Right ventricle myocardium inferior (tissue), 1 donor: ENCODE measurements around the gene ICAM4. TPM values are rescaled to one million over a fixed set of nuclear protein-coding genes. Genes with fewer than 3 reads are reported as not detected.

Experiments used
- ATAC-seq: fragments of 200-7000 bp; cut with Tn5 transposase; one replicate; pipeline ENCODE4 v1.9.1; 2020; ENCODE audit warnings: mild to moderate bottlenecking, moderate library complexity
- DNase-seq: peaks from one replicate; pipeline ENCODE4 v3.0.0; 2021; ENCODE audit errors: missing footprints
- intact Hi-C: fragments of 100-400 bp; cut with DNase I; formaldehyde crosslinking; loops from one replicate; pipeline ENCODE4 v1.11.0; 2022
- total RNA-seq: library from RNA; stranded (reverse); fragmentation: NEBNext Ultra II Directional; extraction: Animal tissue kit (Norgen Biotek cat#: 25700); gene quantifications from one replicate; pipeline ENCODE4 v1.2.1, GENCODE V29; 2021
- donor health status: DM: no; HTN: yes; CAD: no; lungs with severe emphysema.

Gene ICAM4
- total RNA-seq, 1 donor from 2014 or later = 0.30 TPM

DNA sequence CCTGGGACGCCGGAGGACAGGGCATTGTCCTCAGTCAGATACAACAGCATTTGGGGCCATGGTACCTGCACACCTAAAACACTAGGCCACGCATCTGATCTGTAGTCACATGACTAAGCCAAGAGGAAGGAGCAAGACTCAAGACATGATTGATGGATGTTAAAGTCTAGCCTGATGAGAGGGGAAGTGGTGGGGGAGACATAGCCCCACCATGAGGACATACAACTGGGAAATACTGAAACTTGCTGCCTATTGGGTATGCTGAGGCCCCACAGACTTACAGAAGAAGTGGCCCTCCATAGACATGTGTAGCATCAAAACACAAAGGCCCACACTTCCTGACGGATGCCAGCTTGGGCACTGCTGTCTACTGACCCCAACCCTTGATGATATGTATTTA lies 1.4 kb upstream of the ICAM4 start:
- DNase-seq (peak; percentile 22), ATAC-seq (no peak)
- intact Hi-C loops = no loop called here

DNA sequence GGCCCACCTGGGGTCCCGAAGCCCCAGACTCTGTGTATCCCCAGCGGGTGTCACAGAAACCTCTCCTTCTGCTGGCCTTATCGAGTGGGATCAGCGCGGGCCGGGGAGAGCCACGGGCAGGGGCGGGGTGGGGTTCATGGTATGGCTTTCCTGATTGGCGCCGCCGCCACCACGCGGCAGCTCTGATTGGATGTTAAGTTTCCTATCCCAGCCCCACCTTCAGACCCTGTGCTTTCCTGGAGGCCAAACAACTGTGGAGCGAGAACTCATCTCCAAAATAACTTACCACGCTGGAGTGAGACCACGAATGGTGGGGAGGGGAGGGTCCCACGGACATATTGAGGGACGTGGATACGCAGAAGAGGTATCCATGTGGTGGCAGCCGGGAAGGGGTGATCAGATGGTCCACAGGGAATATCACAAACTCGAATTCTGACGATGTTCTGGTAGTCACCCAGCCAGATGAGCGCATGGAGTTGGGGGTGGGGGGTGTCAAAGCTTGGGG lies 2.0 kb downstream of the ICAM4 start:
- ATAC-seq = no peak
- peak; percentile 67 for DNase-seq
- intact Hi-C loops = no loop called here

DNA sequence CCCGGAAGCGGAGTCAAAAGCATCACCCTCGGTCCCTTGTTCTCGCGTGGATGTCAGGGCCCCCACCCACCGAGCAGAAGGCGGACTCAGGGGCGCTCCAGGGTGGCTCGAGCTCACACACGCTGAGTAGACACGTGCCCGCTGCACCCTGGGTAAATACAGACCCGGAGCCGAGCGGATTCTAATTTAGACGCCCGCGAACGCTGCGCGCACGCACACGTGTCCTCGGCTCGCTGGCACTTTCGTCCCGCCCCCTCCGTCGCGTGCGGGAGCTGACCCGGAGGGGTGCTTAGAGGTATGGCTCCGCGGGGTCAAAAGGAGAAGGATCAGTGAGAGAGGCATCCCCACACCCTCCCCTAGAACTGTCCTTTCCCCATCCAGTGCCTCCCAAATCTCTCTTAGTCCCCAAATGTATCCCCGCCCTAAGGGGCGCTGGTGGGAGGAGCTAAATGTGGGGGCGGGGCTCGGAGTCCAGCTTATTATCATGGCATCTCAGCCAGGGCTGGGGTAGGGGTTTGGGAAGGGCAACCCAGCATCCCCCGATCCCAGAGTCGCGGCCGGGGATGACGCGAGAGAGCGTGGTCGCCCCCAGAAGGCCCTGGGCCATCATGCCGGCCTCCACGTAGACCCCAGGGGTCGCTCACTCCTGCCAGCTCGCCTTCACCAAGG lies 2.5 kb downstream of the ICAM4 start:
- DNase-seq = peak; percentile 75
- ATAC-seq = no peak
- intact Hi-C loops = no loop called here

DNA sequence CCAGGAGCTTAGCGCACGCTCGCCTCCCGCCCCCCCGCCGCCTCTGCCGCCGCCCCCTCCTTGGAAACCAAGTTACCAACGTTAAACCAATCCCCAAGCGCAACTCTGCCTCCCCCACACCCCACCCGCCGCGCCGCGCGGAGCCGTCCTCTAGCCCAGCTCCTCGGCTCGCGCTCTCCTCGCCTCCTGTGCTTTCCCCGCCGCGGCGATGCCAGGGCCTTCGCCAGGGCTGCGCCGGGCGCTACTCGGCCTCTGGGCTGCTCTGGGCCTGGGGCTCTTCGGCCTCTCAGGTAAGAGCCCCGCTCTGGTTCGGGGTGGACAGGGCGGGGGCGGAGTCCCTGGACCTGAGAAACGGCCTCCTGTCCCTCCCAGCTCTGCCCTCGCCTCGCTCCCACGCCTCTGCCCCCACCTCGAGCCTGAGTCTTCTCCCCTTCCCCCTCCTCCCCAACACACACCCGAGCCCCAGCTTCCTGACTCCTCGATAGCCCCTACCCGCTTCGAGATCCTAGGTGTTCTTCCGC lies 3.1 kb downstream of the ICAM4 start, which contains the start of gene ICAM5:
ICAM5 (plus strand) TSS at position 117 of the 521 bp plus-strand sequence; CDS start at position 209, 92 bp downstream.
- ATAC-seq = no peak
- intact Hi-C loops = no loop called here
- DNase-seq = peak; percentile 65

DNA sequence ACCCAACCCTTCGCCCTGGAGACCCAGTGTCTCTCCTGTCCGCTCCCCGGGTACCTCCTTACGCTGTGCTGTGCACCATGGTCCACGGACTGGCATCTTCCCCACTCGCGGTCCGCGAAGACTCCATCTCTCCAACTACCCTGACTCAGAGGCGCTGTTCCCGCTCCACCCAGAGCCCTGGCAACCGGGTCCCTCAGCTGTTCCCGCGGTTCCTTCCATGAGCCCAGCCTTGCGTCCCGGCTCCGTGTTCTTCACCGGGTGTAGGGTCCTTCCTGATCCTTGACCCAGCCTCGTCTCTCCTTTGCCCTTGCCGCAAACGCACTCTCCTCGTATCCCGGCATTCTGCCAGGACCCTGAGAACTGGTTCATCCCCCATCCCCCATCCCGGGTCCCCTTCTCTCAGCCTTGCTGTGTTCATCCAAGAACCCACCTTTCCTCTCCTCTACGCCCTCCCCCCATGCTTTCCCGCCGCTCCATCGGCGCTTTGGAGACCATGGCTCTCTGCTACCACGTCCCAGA lies 3.7 kb downstream of the ICAM4 start:
- no peak for ATAC-seq
- DNase-seq = peak; percentile 55
- intact Hi-C loops = no loop called here

DNA sequence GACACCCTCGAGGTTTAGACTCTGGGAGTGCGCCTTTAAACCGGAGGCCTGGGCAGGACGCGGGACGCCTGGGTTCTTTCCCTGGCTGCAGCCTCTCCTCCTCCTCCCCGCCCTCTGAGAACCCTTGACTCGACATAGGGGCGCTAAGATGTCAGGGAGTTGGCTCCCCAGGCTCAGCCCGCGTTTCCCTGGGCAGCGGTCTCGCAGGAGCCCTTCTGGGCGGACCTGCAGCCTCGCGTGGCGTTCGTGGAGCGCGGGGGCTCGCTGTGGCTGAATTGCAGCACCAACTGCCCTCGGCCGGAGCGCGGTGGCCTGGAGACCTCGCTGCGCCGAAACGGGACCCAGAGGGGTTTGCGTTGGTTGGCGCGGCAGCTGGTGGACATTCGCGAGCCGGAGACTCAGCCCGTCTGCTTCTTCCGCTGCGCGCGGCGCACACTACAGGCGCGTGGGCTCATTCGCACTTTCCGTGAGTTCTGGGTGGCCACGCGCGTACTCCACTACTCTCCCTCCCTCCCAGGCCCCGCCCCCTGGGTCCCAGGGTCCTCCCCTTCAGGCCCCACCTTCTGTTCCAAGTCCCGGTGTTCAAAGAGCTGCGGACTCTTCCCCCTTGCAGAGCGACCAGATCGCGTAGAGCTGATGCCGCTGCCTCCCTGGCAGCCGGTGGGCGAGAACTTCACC lies 4.3 kb downstream of the ICAM4 start:
- DNase-seq (peak; percentile 91), ATAC-seq (peak; percentile 51)
- intact Hi-C loops = no loop called here

DNA sequence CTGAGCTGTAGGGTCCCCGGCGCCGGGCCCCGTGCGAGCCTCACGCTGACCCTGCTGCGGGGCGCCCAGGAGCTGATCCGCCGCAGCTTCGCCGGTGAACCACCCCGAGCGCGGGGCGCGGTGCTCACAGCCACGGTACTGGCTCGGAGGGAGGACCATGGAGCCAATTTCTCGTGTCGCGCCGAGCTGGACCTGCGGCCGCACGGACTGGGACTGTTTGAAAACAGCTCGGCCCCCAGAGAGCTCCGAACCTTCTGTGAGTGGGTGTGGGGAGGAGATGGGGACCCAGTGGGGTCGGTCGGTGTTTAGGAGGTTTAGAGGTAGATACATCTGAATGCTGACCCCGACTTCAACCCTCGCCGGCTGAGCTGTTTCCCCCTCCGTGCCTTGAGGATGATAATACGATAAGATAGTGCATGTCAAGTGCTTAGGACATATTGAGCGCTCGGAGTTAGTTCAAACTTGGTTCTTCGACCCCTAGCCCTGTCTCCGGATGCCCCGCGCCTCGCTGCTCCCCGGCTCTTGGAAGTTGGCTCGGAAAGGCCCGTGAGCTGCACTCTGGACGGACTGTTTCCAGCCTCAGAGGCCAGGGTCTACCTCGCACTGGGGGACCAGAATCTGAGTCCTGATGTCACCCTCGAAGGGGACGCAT lies 4.9 kb downstream of the ICAM4 start:
- DNase-seq (no peak), ATAC-seq (no peak)
- intact Hi-C loops = no loop called here

DNA sequence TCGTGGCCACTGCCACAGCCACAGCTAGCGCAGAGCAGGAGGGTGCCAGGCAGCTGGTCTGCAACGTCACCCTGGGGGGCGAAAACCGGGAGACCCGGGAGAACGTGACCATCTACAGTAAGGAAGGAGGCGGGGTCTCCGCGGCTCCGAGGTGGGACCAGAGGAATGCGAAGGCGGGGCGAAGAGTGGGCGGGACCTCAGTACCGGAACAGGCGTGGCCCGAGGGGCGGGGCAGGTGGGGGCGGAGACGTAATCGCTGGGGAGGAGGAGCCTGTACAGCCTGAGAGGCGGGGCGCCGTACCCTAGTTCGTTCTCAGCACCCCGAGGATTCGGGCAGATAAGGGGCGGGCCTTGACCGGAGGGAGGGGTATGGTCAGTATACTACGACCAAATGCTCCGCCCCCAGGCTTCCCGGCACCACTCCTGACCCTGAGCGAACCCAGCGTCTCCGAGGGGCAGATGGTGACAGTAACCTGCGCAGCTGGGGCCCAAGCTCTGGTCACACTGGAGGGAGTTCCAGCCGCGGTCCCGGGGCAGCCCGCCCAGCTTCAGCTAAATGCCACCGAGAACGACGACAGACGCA lies 5.5 kb downstream of the ICAM4 start:
- ATAC-seq (peak; percentile 63), DNase-seq (peak; percentile 91)
- intact Hi-C loops = no loop called here

DNA sequence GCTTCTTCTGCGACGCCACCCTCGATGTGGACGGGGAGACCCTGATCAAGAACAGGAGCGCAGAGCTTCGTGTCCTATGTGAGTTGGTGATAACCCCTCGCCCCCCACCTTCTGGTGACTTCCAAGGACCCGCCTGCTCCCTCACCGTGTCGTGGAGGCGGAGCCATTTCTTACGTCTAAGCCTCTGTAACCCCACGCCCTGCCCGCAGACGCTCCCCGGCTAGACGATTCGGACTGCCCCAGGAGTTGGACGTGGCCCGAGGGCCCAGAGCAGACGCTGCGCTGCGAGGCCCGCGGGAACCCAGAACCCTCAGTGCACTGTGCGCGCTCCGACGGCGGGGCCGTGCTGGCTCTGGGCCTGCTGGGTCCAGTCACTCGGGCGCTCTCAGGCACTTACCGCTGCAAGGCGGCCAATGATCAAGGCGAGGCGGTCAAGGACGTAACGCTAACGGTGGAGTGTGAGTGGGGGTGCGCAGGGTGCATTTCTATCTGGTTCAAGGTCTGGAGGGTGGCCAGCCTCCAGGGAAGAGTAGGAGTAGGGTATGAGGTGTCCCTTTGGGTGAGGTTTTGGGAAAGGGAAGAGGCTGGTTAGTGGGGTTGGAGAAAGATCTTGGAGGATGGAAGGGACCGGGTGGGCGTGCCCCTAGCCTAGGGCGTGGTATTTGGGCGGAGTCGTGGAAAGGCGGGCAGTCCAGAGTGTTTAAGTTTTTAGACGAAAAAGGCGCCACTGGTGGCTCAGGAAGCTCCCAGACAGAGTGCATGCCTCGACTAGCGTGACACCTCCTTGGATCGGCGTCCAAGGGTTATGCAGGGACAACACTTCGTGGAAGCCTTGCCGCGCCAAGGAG lies 6.3 kb downstream of the ICAM4 start:
- intact Hi-C loops = no loop called here
- peak; percentile 70 for DNase-seq
- ATAC-seq = no peak

DNA sequence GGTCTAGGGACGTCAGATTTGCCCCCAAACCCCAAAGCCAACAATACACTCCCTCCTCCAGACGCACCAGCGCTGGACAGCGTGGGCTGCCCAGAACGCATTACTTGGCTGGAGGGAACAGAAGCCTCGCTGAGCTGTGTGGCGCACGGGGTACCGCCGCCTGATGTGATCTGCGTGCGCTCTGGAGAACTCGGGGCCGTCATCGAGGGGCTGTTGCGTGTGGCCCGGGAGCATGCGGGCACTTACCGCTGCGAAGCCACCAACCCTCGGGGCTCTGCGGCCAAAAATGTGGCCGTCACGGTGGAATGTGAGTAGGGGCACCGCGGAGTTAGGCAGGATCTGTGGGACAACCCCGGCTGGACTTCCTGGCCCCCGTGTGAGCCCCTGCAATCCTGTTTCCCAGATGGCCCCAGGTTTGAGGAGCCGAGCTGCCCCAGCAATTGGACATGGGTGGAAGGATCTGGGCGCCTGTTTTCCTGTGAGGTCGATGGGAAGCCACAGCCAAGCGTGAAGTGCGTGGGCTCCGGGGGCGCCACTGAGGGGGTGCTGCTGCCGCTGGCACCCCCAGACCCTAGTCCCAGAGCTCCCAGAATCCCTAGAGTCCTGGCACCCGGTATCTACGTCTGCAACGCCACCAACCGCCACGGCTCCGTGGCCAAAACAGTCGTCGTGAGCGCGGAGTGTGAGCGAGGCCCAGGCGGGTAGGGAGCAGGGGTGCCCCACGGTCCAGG lies 7.0 kb downstream of the ICAM4 start:
- intact Hi-C loops = no loop called here
- ATAC-seq (no peak), DNase-seq (peak; percentile 37)

DNA sequence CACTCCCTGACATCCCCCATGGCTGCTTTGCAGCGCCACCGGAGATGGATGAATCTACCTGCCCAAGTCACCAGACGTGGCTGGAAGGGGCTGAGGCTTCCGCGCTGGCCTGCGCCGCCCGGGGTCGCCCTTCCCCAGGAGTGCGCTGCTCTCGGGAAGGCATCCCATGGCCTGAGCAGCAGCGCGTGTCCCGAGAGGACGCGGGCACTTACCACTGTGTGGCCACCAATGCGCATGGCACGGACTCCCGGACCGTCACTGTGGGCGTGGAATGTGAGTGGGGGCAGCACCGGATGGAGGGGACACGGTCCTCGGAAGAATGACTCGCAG lies 7.6 kb downstream of the ICAM4 start:
- ATAC-seq (no peak), DNase-seq (peak; percentile 32)
- intact Hi-C loops = no loop called here

DNA sequence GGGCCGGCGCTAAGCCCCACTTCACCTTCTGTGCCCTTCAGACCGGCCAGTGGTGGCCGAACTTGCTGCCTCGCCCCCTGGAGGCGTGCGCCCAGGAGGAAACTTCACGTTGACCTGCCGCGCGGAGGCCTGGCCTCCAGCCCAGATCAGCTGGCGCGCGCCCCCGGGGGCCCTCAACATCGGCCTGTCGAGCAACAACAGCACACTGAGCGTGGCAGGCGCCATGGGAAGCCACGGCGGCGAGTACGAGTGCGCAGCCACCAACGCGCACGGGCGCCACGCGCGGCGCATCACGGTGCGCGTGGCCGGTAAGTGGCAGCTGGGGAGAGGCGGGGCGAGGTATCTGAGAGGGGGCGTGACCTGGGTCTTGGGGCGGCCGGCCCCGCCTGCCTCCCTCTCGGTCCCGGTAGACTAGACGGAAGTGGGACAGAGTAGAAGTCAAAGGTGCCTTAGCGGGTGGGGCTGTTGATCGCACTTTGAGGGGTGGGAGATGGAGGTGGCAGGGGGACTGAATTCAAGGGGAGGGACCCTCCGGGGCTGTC lies 8.6 kb downstream of the ICAM4 start:
- peak; percentile 83 for DNase-seq
- intact Hi-C loops = no loop called here
- no peak for ATAC-seq

DNA sequence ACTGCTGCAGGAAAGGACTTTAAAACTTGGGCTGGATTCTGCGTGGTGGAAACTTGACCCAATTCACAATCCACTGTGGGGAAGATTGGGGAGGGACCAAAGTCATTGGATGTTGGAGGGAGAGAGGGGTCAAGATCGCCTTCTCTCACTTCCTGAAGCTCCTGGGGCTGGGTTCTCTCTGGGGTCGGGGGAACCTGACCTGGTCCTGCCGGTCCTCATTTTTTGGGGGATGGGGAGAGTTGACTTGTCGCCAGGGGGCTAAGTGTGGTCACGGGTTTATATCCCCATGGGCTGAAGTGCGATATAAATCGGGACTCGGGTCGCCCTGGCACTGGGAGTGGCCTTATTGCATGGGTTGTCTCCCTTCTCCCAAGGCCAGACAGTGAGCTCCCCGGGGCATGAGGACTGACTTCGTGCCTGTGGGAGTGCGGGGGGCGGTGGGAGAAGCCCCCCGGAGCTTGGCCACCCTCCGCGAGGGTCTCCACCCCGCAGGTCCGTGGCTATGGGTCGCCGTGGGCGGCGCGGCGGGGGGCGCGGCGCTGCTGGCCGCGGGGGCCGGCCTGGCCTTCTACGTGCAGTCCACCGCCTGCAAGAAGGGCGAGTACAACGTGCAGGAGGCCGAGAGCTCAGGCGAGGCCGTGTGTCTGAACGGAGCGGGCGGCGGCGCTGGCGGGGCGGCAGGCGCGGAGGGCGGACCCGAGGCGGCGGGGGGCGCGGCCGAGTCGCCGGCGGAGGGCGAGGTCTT lies 9.3 kb downstream of the ICAM4 start:
- DNase-seq (peak; percentile 45), ATAC-seq (no peak)
- intact Hi-C loops = no loop called here

DNA sequence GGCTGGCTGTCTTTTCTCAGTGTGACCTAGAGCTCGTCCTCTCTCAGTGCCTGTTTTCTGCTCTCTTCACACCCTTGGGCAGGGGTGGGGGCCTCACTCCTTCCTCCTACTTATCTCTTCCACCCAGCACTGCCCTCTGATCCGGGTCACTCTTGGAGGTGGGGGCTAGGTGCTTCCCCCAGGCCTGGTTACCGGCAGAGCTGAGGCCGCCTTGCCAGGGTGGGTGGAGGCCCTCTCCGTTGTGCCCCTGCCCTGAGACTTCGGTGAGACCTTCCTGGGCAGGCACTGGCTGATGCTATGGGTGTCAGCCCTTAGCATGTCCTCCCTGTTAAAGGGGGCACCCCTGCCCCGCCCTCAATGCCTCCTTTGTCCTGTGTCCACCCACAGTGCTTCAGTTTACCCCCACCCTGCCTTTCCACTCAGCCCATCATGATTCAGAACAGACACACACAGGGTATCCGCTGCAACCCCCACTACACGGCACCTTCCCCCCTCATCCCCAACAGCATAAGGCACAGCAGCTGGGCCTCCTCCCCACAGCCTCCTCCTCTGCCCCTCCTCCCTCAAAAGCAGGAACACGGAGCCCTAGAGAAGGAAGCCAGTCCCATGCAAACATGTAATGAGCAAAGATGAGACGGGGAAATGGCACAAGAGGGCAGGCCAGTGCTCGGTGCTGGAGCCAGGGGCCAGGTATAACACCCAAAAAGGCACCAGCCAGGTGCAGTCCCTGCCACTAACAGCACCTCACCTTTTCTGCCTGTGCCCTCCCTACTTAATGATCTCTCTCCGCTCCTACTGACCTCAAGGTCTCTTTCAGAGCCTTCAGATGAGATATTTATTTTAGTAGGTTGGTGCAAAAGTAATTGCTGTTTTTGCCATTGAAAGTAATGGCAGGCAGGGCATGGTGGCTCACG lies 13.0 kb downstream of the ICAM4 start:
- peak; percentile 57 for DNase-seq
- peak; percentile 28 for ATAC-seq
- intact Hi-C loops = no loop called here

DNA sequence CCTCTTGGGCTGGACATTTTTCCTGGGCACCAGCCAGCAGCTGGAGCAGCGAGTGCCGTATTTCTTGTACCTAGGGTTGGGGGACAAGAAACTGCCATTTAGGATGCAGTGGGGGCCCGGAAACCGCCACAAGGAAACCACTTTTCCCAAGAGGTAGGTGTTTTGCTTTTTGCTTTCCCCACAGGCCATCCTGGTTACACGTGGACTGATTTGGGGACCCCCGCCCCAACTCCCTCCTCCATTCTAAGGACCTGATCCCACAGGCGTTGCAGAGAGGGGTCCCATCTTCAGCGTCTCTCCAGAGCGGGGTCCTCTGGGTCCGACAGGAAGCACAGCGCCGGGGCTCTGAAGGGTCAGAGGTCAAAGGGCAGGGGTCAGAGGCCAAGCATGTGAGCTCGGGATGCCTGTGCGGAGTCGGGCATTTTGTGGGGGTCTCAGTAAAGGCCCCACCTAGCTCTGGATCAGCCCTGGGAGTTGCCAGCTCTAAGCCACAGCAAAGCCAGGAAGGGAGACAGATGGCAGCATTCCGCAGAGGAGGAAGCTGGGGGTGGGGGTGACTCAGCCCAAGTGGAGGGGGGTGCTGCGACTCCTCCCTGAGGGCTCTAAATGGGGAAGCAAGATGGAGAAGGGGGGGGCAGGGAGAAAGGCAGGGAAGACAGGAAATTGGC lies 18.5 kb downstream of the ICAM4 start:
- ATAC-seq (peak; percentile 47), DNase-seq (peak; percentile 74)
- intact Hi-C loops = no loop called here
